Uterus (tissue), 2 donors: Measurements from ENCODE around the gene FAM114A1.

Experiments
- POLR2A ChIP-seq, 2 donors: fragments of 450-650 bp; IDR thresholded peaks; one replicate each; pipeline ENCODE4 v1.6.1; 2016; ENCODE audit warnings: antibody characterized with exemption in 2 of 2, mild to moderate bottlenecking in 1 of 2, moderate library complexity in 1 of 2
- TF ChIP-seq, protein P1 (sequence below), 4 experiments: fragments of 200-600 bp in 2 of 4; fragments of 450-650 bp in 2 of 4; sonication (generic) in 2 of 4; IDR thresholded peaks; one replicate each; pipeline ENCODE4 v1.5.1; 2016 to 2019; ENCODE audit warnings: antibody characterized with exemption in 4 of 4, mild to moderate bottlenecking in 2 of 4, moderate library complexity in 1 of 4

DNA sequence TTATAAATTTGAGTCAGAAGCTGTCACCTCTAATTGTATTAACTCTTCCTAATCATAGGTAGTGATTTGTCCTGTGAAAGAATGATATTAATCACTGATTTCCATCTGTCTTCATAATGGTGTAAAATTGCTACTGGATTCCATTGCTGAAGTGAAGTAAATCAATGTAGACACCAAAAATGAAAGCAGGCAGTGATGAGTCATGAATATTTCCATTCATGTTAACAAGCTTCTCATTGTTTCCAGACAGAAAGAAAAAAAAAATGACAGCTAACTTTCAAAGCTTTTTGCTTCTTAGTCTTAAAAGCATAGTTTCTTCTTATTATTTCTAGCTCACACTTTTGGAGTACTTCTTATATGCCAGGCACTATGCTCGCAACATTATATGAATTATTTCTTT is 21.5 kb downstream of the FAM114A1 start:
- TF ChIP-seq, protein P1, sequence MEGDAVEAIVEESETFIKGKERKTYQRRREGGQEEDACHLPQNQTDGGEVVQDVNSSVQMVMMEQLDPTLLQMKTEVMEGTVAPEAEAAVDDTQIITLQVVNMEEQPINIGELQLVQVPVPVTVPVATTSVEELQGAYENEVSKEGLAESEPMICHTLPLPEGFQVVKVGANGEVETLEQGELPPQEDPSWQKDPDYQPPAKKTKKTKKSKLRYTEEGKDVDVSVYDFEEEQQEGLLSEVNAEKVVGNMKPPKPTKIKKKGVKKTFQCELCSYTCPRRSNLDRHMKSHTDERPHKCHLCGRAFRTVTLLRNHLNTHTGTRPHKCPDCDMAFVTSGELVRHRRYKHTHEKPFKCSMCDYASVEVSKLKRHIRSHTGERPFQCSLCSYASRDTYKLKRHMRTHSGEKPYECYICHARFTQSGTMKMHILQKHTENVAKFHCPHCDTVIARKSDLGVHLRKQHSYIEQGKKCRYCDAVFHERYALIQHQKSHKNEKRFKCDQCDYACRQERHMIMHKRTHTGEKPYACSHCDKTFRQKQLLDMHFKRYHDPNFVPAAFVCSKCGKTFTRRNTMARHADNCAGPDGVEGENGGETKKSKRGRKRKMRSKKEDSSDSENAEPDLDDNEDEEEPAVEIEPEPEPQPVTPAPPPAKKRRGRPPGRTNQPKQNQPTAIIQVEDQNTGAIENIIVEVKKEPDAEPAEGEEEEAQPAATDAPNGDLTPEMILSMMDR (IDR thresholded peaks at IDR 0.05): no peak
- no peak for TF ChIP-seq POLR2A (IDR thresholded peaks at IDR 0.05)
